Suprapubic skin (tissue), 4 donors: ENCODE data around the gene DLGAP4.

Experiments
- CTCF ChIP-seq, 2 donors: fragments of 200-600 bp in 1 of 2; fragments of 450-650 bp in 1 of 2; sonication (generic) in 1 of 2; IDR thresholded peaks; one replicate each; pipeline ENCODE4 v1.5.1; 2016 to 2019; ENCODE audit warnings: antibody characterized with exemption in 2 of 2, mild to moderate bottlenecking in 1 of 2, moderate library complexity in 1 of 2
- EP300 ChIP-seq: sonication (generic); formaldehyde crosslinking; IDR thresholded peaks from one replicate; pipeline ENCODE4 v1.6.1; 2017; ENCODE audit warnings: antibody characterized with exemption
- POLR2A ChIP-seq, 2 donors: fragments of 450-650 bp; IDR thresholded peaks; one replicate each; pipeline ENCODE4 v1.6.1; 2017; ENCODE audit warnings: antibody characterized with exemption in 2 of 2, mild to moderate bottlenecking in 2 of 2, moderate library complexity in 2 of 2
- POLR2AphosphoS5 ChIP-seq, 3 donors: sonication (generic); formaldehyde crosslinking; IDR thresholded peaks; one replicate each; pipeline ENCODE4 v1.6.1; 2017; ENCODE audit warnings: antibody characterized with exemption in 3 of 3

GRCh38 chr20:36350439-36350838 is 44.3 kb downstream of the DLGAP4 start:
- TF ChIP-seq CTCF (IDR thresholded peaks at IDR 0.05), result no peak
- TF ChIP-seq POLR2A (IDR thresholded peaks at IDR 0.05), result no peak
- TF ChIP-seq EP300, result no peak
- TF ChIP-seq POLR2AphosphoS5 (IDR thresholded peaks at IDR 0.05), result no peak
